ENCODE results near the gene SLC30A7. TPM values are rescaled to one million over a fixed set of nuclear protein-coding genes. Genes with fewer than 3 reads are reported as not detected.

The SLC30A7 gene
- polyA plus RNA-seq, 1 of the 3 experiments (the other 2 are of a cell fraction) = 4.0 TPM

GRCh38 chr1:100891380-100891779, 4.5 kb upstream of the SLC30A7 start:
- ChIA-PET CTCF (interaction anchor here (1.6 kb wide), 1 partner anchor 23 kb away, joined by 3 read pairs; no protein-coding TSS in a partner anchor), POLR2A (no interaction called here)
- Histone ChIP-seq H3K4me3 (ENCODE audit: low read depth in 2 of 2, low read length in 1 of 2) (no peak overlapping the region), H3K79me2 (ENCODE audit: insufficient read depth) (peaks cover 57% of the 10 kb centered on the region), H3K9ac (no peak overlapping the region), H3K4me1 (ENCODE audit: control insufficient read depth in 1 of 2, insufficient read depth in 2 of 2, low read depth in 1 of 2, low read length in 1 of 2) (peaks cover 5 to 8% of the 10 kb centered on the region in 2 experiments; a peak in 2 of 4 replicates), H3K27me3 (ENCODE audit: insufficient read depth) (no peaks in the 10 kb centered on the region), H4K20me1 (ENCODE audit: insufficient read depth) (no peaks in the 10 kb centered on the region), H3K36me3 (replicated peaks in 1 of 2; ENCODE audit: control insufficient read depth in 1 of 2, insufficient read depth in 2 of 2, low read length in 1 of 2) (peaks cover 15 to 21% of the 10 kb centered on the region in 2 experiments), H2AFZ (ENCODE audit: low read depth) (no peak overlapping the region), H3K4me2 (no peak overlapping the region), H3K9me3 (peaks cover 3% of the 10 kb centered on the region; the same call in 1 of the 2 replicates), H3K27ac (ENCODE audit: low read depth in 2 of 2, low read length in 1 of 2) (no peak overlapping the region), H3K9me2 (no peaks in the 10 kb centered on the region), H3F3A (replicated peaks; ENCODE audit: insufficient read depth) (peaks cover 13% of the 10 kb centered on the region)
- 96% methylated on average over 1 of the region's 1 CpG for WGBS (ENCODE audit: low lambda C conversion rate)
- DNase-seq = no peak
- TF ChIP-seq YY1 (IDR thresholded peaks at IDR 0.05; ENCODE audit: low read depth) (no peak), FOXM1 (IDR thresholded peaks at IDR 0.05; ENCODE audit: low read depth) (no peak), MXI1 (IDR thresholded peaks at IDR 0.05; ENCODE audit: low read depth, low read length) (no peak), FOXJ3 (CRISPR knock-in tag; IDR thresholded peaks at IDR 0.05) (no peak), RAD21 (IDR thresholded peaks at IDR 0.05; ENCODE audit: low read length) (no peak), TEAD4 (IDR thresholded peaks at IDR 0.05; ENCODE audit: borderline replicate concordance, insufficient read depth) (no peak), ZBTB33 (IDR thresholded peaks at IDR 0.05; ENCODE audit: borderline replicate concordance, low read depth) (no peak), CHD2 (IDR thresholded peaks at IDR 0.05; ENCODE audit: low read length, partially characterized antibody) (no peak), EP300 (IDR thresholded peaks at IDR 0.05; ENCODE audit: borderline replicate concordance in 1 of 2, low read depth in 1 of 2, low read length in 1 of 2) (no peak)

- H4K20me1 ChIP-seq (ENCODE audit: insufficient read depth) = no peaks in the 10 kb centered on the region
- H3K4me3 ChIP-seq (ENCODE audit: low read depth in 2 of 2, low read length in 1 of 2) = no peak overlapping the region
- no peaks in the 10 kb centered on the region for H3K9me2 ChIP-seq
- CTCF ChIA-PET = no interaction called here
- peaks cover 8 to 11% of the 10 kb centered on the region in 2 experiments; a peak in 3 of 4 replicates for H3K4me1 ChIP-seq (ENCODE audit: control insufficient read depth in 1 of 2, insufficient read depth in 2 of 2, low read depth in 1 of 2, low read length in 1 of 2)
- peaks cover 3% of the 10 kb centered on the region; the same call in 1 of the 2 replicates for H3K9me3 ChIP-seq
- H2AFZ ChIP-seq (ENCODE audit: low read depth) = no peak overlapping the region
- no peaks in the 10 kb centered on the region for H3K27me3 ChIP-seq (ENCODE audit: insufficient read depth)
- H3K79me2 ChIP-seq (ENCODE audit: insufficient read depth) = peaks cover 68% of the 10 kb centered on the region
- no peak overlapping the region for H3K4me2 ChIP-seq
- peak overlapping the region in 1 of 2 experiments; percentile 34; a peak in 1 of 4 replicates for H3K27ac ChIP-seq (ENCODE audit: low read depth in 2 of 2, low read length in 1 of 2)
- POLR2A ChIA-PET = no interaction called here
- no peak for DNase-seq
- H3F3A ChIP-seq (replicated peaks; ENCODE audit: insufficient read depth) = peaks cover 13% of the 10 kb centered on the region
- TF ChIP-seq JUND (IDR thresholded peaks at IDR 0.05) = no peak
- TF ChIP-seq FOXJ3 (CRISPR knock-in tag; IDR thresholded peaks at IDR 0.05) = no peak
- TF ChIP-seq RCOR1 (IDR thresholded peaks at IDR 0.05; ENCODE audit: low read length) = no peak
- TF ChIP-seq GABPA (IDR thresholded peaks at IDR 0.05; ENCODE audit: low read depth) = no peak
- no peak for TF ChIP-seq MXI1 (IDR thresholded peaks at IDR 0.05; ENCODE audit: low read depth, low read length)
- TF ChIP-seq NFIC (IDR thresholded peaks at IDR 0.05; ENCODE audit: borderline replicate concordance) = no peak
- TF ChIP-seq EP300 (IDR thresholded peaks at IDR 0.05; ENCODE audit: borderline replicate concordance in 1 of 2, low read depth in 1 of 2, low read length in 1 of 2) = no peak
- no peak for TF ChIP-seq NRF1 (IDR thresholded peaks at IDR 0.05; ENCODE audit: low read depth, low read length)
- TF ChIP-seq EZH2phosphoT487 (IDR thresholded peaks at IDR 0.05; ENCODE audit: borderline replicate concordance, low read depth) = no peak
- no peak for TF ChIP-seq MEF2A (IDR thresholded peaks at IDR 0.05; ENCODE audit: borderline replicate concordance, low read depth)
- no peak for TF ChIP-seq FOXM1 (IDR thresholded peaks at IDR 0.05; ENCODE audit: low read depth)
- TF ChIP-seq USF2 (IDR thresholded peaks at IDR 0.05; ENCODE audit: borderline replicate concordance, low read depth, low read length) = no peak
- TF ChIP-seq GATA2 (CRISPR knock-in tag; IDR thresholded peaks at IDR 0.05) = no peak
- H3K9ac ChIP-seq = no peak overlapping the region
- peaks cover 8 to 21% of the 10 kb centered on the region in 2 experiments for H3K36me3 ChIP-seq (replicated peaks in 1 of 2; ENCODE audit: control insufficient read depth in 1 of 2, insufficient read depth in 2 of 2, low read length in 1 of 2)
- WGBS (ENCODE audit: low lambda C conversion rate) = 100% methylated on average over 3 of the region's 3 CpGs
Measured at GRCh38 chr1:100892554-100892953, 3.3 kb upstream of the SLC30A7 start.
